ENCODE results near the gene OR51A7.
"Not testable (repeated sequence)": the region's sequence is repeated elsewhere in the genome, so short reads cannot be mapped to it uniquely, and the experiment has no call there.

GRCh38 chr11:4955613-4956012, 52.0 kb downstream of the OR51A7 start, which contains the start of gene OR51A2:
- not testable (repeated sequence) for TF ChIP-seq POLR2A (IDR thresholded peaks at IDR 0.05; ENCODE audit: low read length); GATA1 (IDR thresholded peaks at IDR 0.05; ENCODE audit: low read depth, low read length)

All from erythroblast (primary cell).